HG03135 (cell line): ENCODE measurements around the gene EXOSC3.

Experiments used
- ATAC-seq: cut with Tn5 transposase; IDR thresholded peaks from one replicate; pipeline ENCODE4 v1.9.1; 2021; ENCODE audit warnings: mild to moderate bottlenecking, moderate library complexity; ENCODE audit not compliant: unreplicated experiment

EXOSC3 gene

DNA sequence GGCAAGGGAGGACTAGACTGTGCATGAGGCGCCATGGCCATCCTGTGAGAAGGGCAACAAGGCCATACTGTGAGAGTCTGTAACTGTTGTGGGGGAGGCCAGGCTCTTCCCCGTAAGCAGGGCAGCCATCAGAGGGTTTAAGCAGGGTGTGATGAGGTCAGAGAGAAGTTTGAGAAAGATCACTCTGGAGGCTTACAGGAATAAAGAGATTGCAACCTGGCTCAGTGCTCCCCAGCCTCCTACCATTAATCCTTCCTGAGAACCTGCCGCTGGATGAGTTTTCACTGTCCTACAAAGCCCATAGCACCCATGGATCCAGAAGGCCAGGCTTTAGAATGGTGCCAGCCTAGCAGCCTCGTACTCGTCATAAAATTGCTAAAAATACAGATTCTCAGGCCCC is 45.6 kb downstream of the EXOSC3 start:
- no peak for ATAC-seq

DNA sequence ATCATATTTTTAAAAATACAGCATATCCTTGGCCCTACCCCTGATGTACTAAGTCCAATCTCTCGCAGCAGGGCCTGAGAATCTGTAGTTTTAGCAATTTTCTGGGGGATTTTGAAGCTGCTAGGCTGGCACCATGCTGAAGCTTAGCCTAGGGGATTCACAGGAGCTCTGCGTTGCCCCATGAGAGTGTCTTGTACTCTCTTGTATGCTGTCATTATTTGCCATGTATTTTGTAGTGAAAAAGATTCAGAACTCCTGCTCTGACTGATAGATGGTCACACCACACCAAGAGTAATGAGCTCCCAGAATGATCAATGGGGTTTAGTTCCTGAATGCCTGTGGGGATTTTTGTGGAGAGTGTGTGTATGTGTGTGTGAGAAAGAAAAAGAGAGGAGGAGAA is 51.9 kb downstream of the EXOSC3 start:
- no peak for ATAC-seq

DNA sequence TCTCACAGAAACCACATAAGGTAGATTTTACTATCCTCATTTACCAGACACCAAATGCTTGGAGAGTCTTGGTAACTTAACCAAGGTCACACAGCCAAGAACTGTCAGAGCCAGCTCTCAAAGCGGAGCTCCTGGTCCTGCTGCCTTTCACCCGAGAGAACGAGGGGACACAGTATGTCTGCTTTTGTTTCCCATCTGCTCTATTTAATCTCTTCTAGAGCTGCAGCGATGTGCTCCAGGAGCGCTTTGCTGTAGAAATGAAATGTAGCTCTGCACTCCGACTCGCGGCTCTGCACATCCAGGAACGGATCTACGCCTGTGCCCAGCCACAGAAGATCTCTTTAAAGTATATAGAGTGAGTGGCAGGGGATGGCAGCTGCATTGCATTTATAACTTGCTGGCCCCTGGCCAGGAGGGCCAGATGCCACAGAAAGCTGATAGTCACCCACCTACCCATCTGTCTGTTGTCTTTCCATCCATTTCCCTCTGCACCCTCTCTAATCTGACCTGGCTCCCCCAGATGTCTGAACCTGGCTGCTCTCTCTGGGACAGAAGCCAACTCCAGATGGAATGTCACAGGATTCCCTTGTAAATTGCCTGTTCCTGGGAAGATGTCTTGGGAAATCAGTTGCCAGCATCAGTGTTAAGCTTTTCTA is 52.6 kb downstream of the EXOSC3 start:
- no peak for ATAC-seq

- no peak for ATAC-seq
These were observed 54.0 kb downstream of the EXOSC3 start for GRCh38 chr9:37730839-37731238.

- no peak for ATAC-seq
These were observed 54.6 kb downstream of the EXOSC3 start for GRCh38 chr9:37730256-37730655.
